Ecto neural progenitor cell (in vitro differentiated cells): Measurements from ENCODE around the gene TMEM192.
"Not testable (repeated sequence)": the region's sequence is repeated elsewhere in the genome, so short reads cannot be mapped to it uniquely, and the experiment has no call there.

Experiments
- DNase-seq: peaks from one replicate; pipeline ENCODE4 v3.0.0-alpha.2; 2018; ENCODE audit warnings: low spot score

TMEM192 gene

GRCh38 chr4:165092187-165092586 is 20.5 kb downstream of the TMEM192 start:
- DNase-seq, result not testable (repeated sequence)

GRCh38 chr4:165088366-165088765 is 24.3 kb downstream of the TMEM192 start:
- DNase-seq, result no peak

DNA sequence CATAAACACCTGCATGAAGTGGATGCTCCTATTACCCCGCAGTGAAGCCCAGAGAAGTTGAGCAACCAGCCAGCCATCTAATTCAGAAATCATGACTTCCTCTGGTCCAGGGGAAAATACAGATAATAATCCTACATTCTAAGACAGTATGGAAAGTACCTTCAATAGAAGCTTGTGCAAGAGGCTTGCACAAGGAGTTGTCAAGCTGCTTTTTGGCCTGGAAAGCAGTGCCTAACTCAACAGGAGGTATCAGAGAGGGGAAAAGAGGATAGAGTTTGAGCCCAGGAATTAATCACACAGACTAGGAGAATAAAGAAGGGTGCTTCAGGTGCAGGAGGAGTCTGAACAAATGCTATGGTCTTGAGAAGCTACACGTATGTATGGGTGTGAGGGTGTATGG is 26.7 kb downstream of the TMEM192 start:
- DNase-seq, result no peak

DNA sequence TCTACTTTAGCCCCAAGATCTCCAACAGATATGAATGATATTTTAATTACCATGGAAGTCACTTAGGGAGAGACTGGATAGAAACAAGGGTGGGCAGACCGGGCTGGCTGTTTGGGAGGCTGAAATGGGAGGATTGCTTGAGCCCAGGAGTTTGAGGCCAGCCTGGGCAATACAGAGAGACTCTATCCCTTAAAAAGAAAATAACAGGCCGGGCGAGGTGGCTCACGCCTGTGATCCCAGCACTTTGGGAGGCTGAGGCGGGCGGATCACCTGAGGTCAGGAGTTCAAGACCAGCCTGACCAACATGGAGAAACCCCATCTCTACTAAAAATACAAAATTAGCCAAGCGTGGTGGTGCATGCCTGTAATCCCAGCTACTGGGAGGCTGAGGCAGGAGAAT is 27.9 kb downstream of the TMEM192 start:
- not testable (repeated sequence) for DNase-seq

GRCh38 chr4:165079476-165079875 is 33.2 kb downstream of the TMEM192 start:
- DNase-seq, result no peak

- no peak for DNase-seq
Measured at GRCh38 chr4:165077034-165077578, 35.6 kb downstream of the TMEM192 start.

DNA sequence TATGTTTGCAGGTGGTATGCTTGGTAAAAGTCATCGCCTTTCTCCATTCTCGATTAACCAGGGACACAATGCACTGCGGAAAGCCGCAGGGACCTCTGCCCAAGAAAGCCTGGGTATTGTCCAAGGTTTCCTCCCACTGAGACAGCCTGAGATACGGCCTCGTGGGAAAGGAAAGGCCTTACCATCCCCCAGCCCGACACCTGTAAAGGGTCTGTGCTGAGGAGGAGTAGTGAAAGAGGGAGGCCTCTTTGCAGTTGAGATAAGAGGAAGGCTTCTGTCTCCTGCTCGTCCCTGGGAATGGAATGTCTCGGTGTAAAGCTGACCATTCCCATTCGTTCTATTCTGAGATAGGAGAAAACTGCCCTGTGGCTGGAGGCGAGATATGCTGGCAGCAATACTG is 39.3 kb downstream of the TMEM192 start:
- not testable (repeated sequence) for DNase-seq

GRCh38 chr4:165070560-165070959 is 42.1 kb downstream of the TMEM192 start:
- DNase-seq, result no peak

DNA sequence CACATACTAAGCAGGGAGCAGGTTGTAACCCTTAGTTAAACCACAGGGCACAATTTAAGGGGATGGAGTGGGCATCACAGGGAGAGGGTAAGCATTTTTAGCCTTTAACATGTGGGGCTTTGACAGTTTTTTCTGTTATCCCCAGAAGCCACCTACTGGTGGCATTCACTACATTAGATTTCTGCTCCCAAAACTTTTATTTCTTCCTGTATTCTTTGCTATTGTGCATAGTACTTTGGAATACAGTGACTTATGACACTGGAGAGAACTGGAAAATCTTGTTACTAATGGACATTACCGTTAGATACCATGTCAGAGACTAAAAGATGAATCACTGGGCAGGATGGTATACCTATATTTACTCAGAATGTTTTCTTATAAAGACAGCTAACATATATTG is 51.7 kb downstream of the TMEM192 start:
- no peak for DNase-seq

DNA sequence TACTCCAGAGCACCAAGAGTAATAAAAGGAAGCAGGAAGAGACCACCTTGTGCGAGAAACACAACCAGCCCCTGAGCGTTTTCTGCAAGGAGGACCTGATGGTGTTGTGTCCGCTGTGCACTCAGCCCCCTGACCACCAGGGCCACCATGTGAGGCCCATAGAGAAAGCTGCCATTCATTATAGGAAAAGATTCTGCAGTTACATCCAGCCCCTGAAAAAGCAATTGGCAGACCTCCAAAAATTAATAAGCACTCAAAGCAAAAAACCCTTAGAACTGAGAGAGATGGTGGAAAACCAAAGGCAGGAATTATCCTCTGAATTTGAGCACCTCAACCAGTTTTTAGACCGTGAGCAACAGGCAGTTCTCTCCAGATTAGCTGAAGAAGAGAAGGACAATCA is 53.3 kb downstream of the TMEM192 start:
- no peak for DNase-seq

DNA sequence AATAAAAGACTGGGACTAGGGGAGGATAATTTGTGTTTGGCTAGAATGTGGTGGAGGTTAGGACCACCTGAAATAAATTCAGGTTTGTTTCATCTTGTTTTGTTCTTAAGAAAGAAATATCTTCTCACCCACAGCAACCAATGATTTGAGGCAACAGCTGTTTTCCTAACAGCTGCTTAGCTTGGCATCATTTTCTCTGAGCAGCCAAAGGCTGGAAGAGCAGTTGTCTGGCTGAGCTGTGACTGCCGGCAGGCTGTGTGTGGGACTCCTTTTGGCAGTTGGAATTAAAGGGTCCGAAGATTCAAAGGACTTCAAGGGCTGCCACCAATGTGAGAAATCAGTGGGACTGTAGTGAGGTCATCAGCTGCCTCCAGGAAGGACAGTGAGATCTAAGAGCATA is 54.0 kb downstream of the TMEM192 start:
- no peak for DNase-seq

- no peak for DNase-seq
Measured at GRCh38 chr4:165055601-165056000, 57.1 kb downstream of the TMEM192 start.

DNA sequence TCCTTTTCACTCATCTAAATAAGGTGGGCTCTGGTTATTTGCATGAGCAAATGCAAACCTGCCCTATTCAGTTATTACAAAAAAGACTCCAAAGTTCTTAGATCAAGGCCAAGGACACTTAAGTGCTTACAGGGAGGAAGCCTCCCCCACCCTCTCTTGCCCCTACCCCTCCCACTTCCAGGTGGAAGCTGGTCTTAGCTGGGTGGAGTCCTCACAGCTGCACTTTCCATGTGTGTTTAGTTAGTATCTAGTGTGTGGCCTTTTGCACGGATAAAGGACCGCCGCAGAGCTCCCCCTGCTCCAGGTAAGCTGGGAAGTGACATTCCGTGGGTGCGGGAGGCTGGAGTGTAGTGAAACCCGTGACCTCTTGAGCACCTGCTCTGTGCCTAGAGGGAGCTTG is 59.0 kb downstream of the TMEM192 start, which contains the start of gene TRIM75:
Gene TRIM75, plus strand, starts transcription at position 222 of the 400 bp plus-strand sequence. CDS start 5,282 bp downstream, outside the sequence.
- DNase-seq, result no peak

- DNase-seq, result no peak
Measured at GRCh38 chr4:165052627-165053026, 60.0 kb downstream of the TMEM192 start.

DNA sequence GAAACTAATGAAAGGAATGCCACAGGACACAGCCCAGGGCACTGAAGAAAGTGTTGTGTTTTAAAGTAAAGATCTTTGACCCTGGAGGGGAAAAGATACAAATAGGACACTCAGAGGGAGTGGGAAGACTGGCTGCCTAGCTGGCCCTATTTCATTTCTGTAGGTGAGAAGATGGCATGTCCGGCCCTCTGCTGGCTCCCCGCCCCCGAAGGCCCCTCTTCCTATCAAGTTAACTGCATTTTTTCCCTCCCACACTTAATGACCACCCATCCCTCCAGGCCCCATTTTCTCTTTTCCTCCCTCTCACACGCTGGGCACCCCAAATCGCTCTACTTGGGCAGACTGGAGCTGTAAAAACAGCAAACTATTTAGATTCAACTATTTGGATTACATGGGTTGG is 64.5 kb downstream of the TMEM192 start:
- no peak for DNase-seq

DNA sequence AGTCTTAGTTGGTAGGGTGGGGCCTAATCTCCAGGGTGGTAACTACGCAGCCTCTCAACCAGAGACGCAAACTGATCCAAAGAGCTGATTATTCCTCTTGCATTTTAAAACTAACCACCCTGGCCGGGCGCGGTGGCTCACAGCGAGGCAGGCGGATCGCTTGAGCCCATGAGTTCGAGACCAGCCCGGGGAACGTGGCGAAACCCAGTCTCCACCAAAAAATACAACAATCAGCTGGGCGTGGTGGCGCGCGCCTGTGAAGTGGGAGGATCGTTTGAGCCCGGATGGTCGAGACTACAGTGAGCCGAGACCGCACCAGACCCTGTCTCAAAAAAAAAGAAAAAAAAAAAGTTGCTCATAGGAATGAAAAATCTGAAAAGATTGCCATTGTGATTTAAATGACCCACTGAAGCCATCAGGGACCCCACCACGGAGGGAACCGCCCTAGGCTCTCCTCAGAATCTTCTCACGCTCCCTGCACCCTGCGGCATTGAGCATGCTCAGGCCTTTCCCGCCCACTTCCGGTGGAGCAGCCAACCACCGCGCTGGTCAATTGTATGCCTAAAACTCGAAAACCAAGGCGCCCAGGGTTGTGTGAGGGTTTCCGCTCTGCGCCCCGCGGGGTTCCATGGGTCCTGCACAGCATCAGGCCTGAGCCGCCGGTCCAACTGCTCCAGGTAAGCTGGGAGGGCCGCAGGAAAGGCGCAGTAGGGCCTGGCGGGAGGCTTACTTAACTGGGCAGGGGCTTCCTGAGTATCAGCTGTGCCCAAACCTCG is 81.0 kb downstream of the TMEM192 start, which contains the start of gene TRIM60:
Gene TRIM60, plus strand, starts transcription at position 564 of the 776 bp plus-strand sequence. CDS start 8,074 bp downstream, outside the sequence.
- DNase-seq, result no peak

- no peak for DNase-seq
Measured at GRCh38 chr4:165027762-165028402, 84.8 kb downstream of the TMEM192 start.

DNA sequence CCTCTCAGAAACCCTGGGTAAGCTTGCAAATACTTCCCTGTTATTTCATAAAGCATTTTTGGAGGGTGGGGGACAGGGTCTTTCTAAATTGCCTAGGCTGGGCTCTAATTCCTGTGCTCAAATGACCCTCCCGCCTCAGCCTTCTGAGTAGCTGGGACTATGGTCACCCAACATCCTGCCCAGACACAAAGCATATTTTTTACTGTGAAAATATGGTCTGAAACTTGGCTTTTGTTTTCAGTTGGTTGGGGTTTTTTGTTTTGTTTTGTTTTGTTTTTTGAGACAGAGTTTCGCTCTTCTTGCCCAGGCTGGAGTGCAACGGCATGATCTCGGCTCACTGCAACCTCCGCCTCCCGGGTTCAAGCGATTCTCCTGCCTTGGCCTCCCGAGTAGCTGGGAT is 86.9 kb downstream of the TMEM192 start:
- not testable (repeated sequence) for DNase-seq
